ENCODE measurements around the gene MED4.

Gene MED4

GRCh38 chr13:48037346-48038173 is 57.3 kb downstream of the MED4 start, which contains the start of gene NUDT15:
Gene NUDT15 (plus strand): TSS chr13:48037726. CDS start chr13:48037747, 21 bp downstream.
- peak; percentile 97 for DNase-seq (ENCODE audit: low spot score)

- DNase-seq (ENCODE audit: low spot score): no peak
These were observed 65.0 kb downstream of the MED4 start for GRCh38 chr13:48029859-48030258.

- no peak for DNase-seq (ENCODE audit: low spot score)
These were observed 66.8 kb downstream of the MED4 start for GRCh38 chr13:48028066-48028465.
